ENCODE measurements around the gene LRRN1. TPM values are rescaled to one million over a fixed set of nuclear protein-coding genes. Genes with fewer than 3 reads are reported as not detected.

The LRRN1 gene
- total RNA-seq, 6 experiments from 2014 or later, result not detected

- peaks cover 56% of the 10 kb centered on the region for H3K9me3 Mint-ChIP-seq
- 0 out of 2 replicates have a peak, but pooled peaks cover 4% of the 10 kb centered on the region for H3K36me3 Mint-ChIP-seq (ENCODE audit: low read depth)
- H3K4me3 Mint-ChIP-seq, result no peak overlapping the region
- no peak overlapping the region for H3K27ac Mint-ChIP-seq
- H3K27me3 Mint-ChIP-seq (ENCODE audit: insufficient read depth), result no peaks in the 10 kb centered on the region
- no peaks in the 10 kb centered on the region for H3K4me1 Mint-ChIP-seq (ENCODE audit: low read depth)
- no peak for TF ChIP-seq CTCF (IDR thresholded peaks at IDR 0.05)
- DNase-seq, result no peak
These were observed 20.5 kb upstream of the LRRN1 start for GRCh38 chr3:3778641-3779270.

- Mint-ChIP-seq H3K4me3 (no peak overlapping the region), H3K27me3 (ENCODE audit: insufficient read depth) (no peaks in the 10 kb centered on the region), H3K36me3 (ENCODE audit: low read depth) (0 out of 2 replicates have a peak, but pooled peaks cover 5% of the 10 kb centered on the region), H3K27ac (no peak overlapping the region), H3K9me3 (peaks cover 51% of the 10 kb centered on the region), H3K4me1 (ENCODE audit: low read depth) (no peaks in the 10 kb centered on the region)
- TF ChIP-seq CTCF (IDR thresholded peaks at IDR 0.05), result no peak
- no peak for DNase-seq
These were observed 16.8 kb upstream of the LRRN1 start for GRCh38 chr3:3782457-3782856.

- H3K9me3 Mint-ChIP-seq, result peaks cover 52% of the 10 kb centered on the region
- no peak overlapping the region for H3K27ac Mint-ChIP-seq
- 0 out of 2 replicates have a peak, but pooled peaks cover 5% of the 10 kb centered on the region for H3K36me3 Mint-ChIP-seq (ENCODE audit: low read depth)
- no peak overlapping the region for H3K4me3 Mint-ChIP-seq
- no peak for DNase-seq
- H3K4me1 Mint-ChIP-seq (ENCODE audit: low read depth), result no peaks in the 10 kb centered on the region
- TF ChIP-seq CTCF (IDR thresholded peaks at IDR 0.05), result no peak
- no peaks in the 10 kb centered on the region for H3K27me3 Mint-ChIP-seq (ENCODE audit: insufficient read depth)
These were observed 16.0 kb upstream of the LRRN1 start for GRCh38 chr3:3783210-3783609.

GRCh38 chr3:3783696-3784095 is 15.5 kb upstream of the LRRN1 start:
- Mint-ChIP-seq H3K36me3 (ENCODE audit: low read depth) (0 out of 2 replicates have a peak, but pooled peaks cover 5% of the 10 kb centered on the region), H3K4me3 (no peak overlapping the region), H3K4me1 (ENCODE audit: low read depth) (no peaks in the 10 kb centered on the region), H3K27ac (no peak overlapping the region), H3K27me3 (ENCODE audit: insufficient read depth) (no peaks in the 10 kb centered on the region), H3K9me3 (peaks cover 52% of the 10 kb centered on the region)
- DNase-seq, result no peak
- no peak for TF ChIP-seq CTCF (IDR thresholded peaks at IDR 0.05)

GRCh38 chr3:3792391-3792790 is 6.8 kb upstream of the LRRN1 start:
- Mint-ChIP-seq H3K36me3 (ENCODE audit: low read depth) (no peaks in the 10 kb centered on the region), H3K4me1 (ENCODE audit: low read depth) (no peaks in the 10 kb centered on the region), H3K9me3 (peaks cover 32% of the 10 kb centered on the region), H3K27me3 (ENCODE audit: insufficient read depth) (no peaks in the 10 kb centered on the region), H3K27ac (no peak overlapping the region), H3K4me3 (no peak overlapping the region)
- TF ChIP-seq CTCF (IDR thresholded peaks at IDR 0.05), result no peak
- no peak for DNase-seq
